Measurements from ENCODE around the gene FSIP1.
"Not testable (repeated sequence)": the region's sequence is repeated elsewhere in the genome, so short reads cannot be mapped to it uniquely, and the experiment has no call there.

Gene FSIP1

GRCh38 chr15:39782441-39783138 lies at the start of gene FSIP1:
Gene FSIP1 (minus strand): TSS chr15:39782841. CDS start chr15:39776524, 6,317 bp downstream.
- DNase-seq (ENCODE audit: low read depth in 2 of 2) = peak; percentile 91 to 95

GRCh38 chr15:39830166-39830565 lies 47.5 kb upstream of the FSIP1 start:
- DNase-seq (ENCODE audit: low read depth in 2 of 2) = no peak

- no peak for DNase-seq (ENCODE audit: low read depth in 2 of 2)
Measured at GRCh38 chr15:39828374-39828931, 45.8 kb upstream of the FSIP1 start.

GRCh38 chr15:39826975-39827374 lies 44.3 kb upstream of the FSIP1 start:
- no peak for DNase-seq (ENCODE audit: low read depth in 2 of 2)

- DNase-seq (ENCODE audit: low read depth in 2 of 2) = no peak
Measured at GRCh38 chr15:39823634-39824033, 41.0 kb upstream of the FSIP1 start.

GRCh38 chr15:39820050-39820602 lies 37.5 kb upstream of the FSIP1 start:
- no peak for DNase-seq (ENCODE audit: low read depth in 2 of 2)

GRCh38 chr15:39819533-39819932 lies 36.9 kb upstream of the FSIP1 start:
- no peak for DNase-seq (ENCODE audit: low read depth in 2 of 2)

GRCh38 chr15:39817892-39818291 lies 35.3 kb upstream of the FSIP1 start:
- no peak for DNase-seq (ENCODE audit: low read depth in 2 of 2)

GRCh38 chr15:39814489-39814888 lies 31.8 kb upstream of the FSIP1 start:
- DNase-seq (ENCODE audit: low read depth in 2 of 2) = no peak

GRCh38 chr15:39812651-39813050 lies 30.0 kb upstream of the FSIP1 start:
- not testable (repeated sequence) for DNase-seq (ENCODE audit: low read depth in 2 of 2)

- no peak for DNase-seq (ENCODE audit: low read depth in 2 of 2)
Measured at GRCh38 chr15:39808909-39809308, 26.3 kb upstream of the FSIP1 start.

- no peak for DNase-seq (ENCODE audit: low read depth in 2 of 2)
Measured at GRCh38 chr15:39807791-39808190, 25.1 kb upstream of the FSIP1 start.

- no peak for DNase-seq (ENCODE audit: low read depth in 2 of 2)
Measured at GRCh38 chr15:39804026-39804425, 21.4 kb upstream of the FSIP1 start.

- DNase-seq (ENCODE audit: low read depth in 2 of 2) = no peak
Measured at GRCh38 chr15:39803016-39803415, 20.4 kb upstream of the FSIP1 start.

- no peak for DNase-seq (ENCODE audit: low read depth in 2 of 2)
Measured at GRCh38 chr15:39801641-39802309, 19.1 kb upstream of the FSIP1 start.

GRCh38 chr15:39799552-39800011 lies 16.9 kb upstream of the FSIP1 start:
- no peak for DNase-seq (ENCODE audit: low read depth in 2 of 2)

GRCh38 chr15:39798382-39798781 lies 15.7 kb upstream of the FSIP1 start:
- no peak for DNase-seq (ENCODE audit: low read depth in 2 of 2)

GRCh38 chr15:39797407-39797806 lies 14.8 kb upstream of the FSIP1 start:
- DNase-seq (ENCODE audit: low read depth in 2 of 2) = no peak

- DNase-seq (ENCODE audit: low read depth in 2 of 2) = no peak
Measured at GRCh38 chr15:39796601-39797000, 14.0 kb upstream of the FSIP1 start.

GRCh38 chr15:39795486-39795885 lies 12.8 kb upstream of the FSIP1 start:
- DNase-seq (ENCODE audit: low read depth in 2 of 2) = no peak

GRCh38 chr15:39794954-39795353 lies 12.3 kb upstream of the FSIP1 start:
- DNase-seq (ENCODE audit: low read depth in 2 of 2) = no peak

- no peak for DNase-seq (ENCODE audit: low read depth in 2 of 2)
Measured at GRCh38 chr15:39793923-39794322, 11.3 kb upstream of the FSIP1 start.

- no peak for DNase-seq (ENCODE audit: low read depth in 2 of 2)
Measured at GRCh38 chr15:39792844-39793335, 10.2 kb upstream of the FSIP1 start.

Data from stimulated activated CD4-positive, alpha-beta T cell treated with anti-CD3 and anti-CD28 coated beads, Interleukin-12 subunit alpha, Interleukin-12 subunit beta, amount 100 ng/mL, for 24 hours (primary cell).